Fibroblast of lung (primary cell): ENCODE measurements around the gene FTL.

Source experiments
- EZH2 ChIP-seq: IDR thresholded peaks from 2 replicates; pipeline ENCODE4 v1.5.1; 2012; ENCODE audit warnings: low read length, control low read depth, mild to moderate bottlenecking; ENCODE audit errors: missing control alignments
- TF ChIP-seq, protein P1 (sequence below), 2 donors: IDR thresholded peaks in 1 of 2; conservative IDR thresholded peaks in 1 of 2; 1 replicate in 1 of 2; 2 replicates in 1 of 2; pipeline ENCODE4 v1.5.1; 2011 to 2012; ENCODE audit warnings: low read length in 2 of 2, control low read depth in 1 of 2, inconsistent platforms in 1 of 2, low read depth in 1 of 2, mild to moderate bottlenecking in 1 of 2

DNA sequence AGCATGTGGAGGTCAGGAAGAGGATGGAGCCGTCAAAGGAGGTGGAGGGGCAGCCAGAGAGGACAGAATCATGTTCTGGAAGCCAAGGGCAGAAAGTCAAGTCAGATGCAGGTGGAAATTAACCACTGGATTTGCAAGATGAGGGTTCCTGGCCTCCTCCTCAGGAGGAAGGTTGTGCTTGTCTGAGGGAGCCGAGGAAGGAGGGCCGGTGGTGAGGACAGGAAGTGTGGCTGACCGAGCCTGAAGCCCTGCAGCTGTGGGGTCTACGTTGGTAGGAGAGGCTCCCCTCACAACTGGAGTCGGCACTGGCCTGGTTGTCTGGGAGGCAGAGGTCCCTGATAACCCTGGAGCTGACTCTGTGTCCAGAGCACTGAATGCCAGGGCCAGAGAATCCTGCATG is 47.0 kb upstream of the FTL start:
- TF ChIP-seq, protein P1, sequence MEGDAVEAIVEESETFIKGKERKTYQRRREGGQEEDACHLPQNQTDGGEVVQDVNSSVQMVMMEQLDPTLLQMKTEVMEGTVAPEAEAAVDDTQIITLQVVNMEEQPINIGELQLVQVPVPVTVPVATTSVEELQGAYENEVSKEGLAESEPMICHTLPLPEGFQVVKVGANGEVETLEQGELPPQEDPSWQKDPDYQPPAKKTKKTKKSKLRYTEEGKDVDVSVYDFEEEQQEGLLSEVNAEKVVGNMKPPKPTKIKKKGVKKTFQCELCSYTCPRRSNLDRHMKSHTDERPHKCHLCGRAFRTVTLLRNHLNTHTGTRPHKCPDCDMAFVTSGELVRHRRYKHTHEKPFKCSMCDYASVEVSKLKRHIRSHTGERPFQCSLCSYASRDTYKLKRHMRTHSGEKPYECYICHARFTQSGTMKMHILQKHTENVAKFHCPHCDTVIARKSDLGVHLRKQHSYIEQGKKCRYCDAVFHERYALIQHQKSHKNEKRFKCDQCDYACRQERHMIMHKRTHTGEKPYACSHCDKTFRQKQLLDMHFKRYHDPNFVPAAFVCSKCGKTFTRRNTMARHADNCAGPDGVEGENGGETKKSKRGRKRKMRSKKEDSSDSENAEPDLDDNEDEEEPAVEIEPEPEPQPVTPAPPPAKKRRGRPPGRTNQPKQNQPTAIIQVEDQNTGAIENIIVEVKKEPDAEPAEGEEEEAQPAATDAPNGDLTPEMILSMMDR (conservative IDR thresholded peaks at IDR 0.05 in 1 of 2, IDR thresholded peaks at IDR 0.05 in 1 of 2; ENCODE audit: low read depth in 1 of 2, low read length in 2 of 2), result no peak
- TF ChIP-seq EZH2, result no peak
